MM.1S (cell line): ENCODE data around the gene USP33.

Experiments
- DNase-seq: peaks from one replicate; pipeline ENCODE4 v3.0.0-alpha.2; 2015
- H2AFZ ChIP-seq: fragments of 300-600 bp; sonication (generic); 2 replicates; pipeline ENCODE4 v1.6.0; 2016; ENCODE audit warnings: antibody characterized with exemption, low read length
- H3F3A ChIP-seq: fragments of 300-600 bp; sonication (generic); 2 replicates; pipeline ENCODE4 v1.6.1; 2016; ENCODE audit warnings: mild to moderate bottlenecking, antibody characterized with exemption, low read length, moderate library complexity, mixed read lengths; ENCODE audit not compliant: insufficient read depth
- H3K27ac ChIP-seq: fragments of 300-600 bp; sonication (generic); 2 replicates; pipeline ENCODE4 v1.5.1; 2016; ENCODE audit warnings: mild to moderate bottlenecking, low read length
- H3K27me3 ChIP-seq: fragments of 300-600 bp; sonication (generic); replicated peaks from 2 replicates; pipeline ENCODE4 v1.6.0; 2016; ENCODE audit warnings: low read length; ENCODE audit not compliant: insufficient read depth
- H3K36me3 ChIP-seq: fragments of 300-600 bp; sonication (generic); replicated peaks from 2 replicates; pipeline ENCODE4 v1.6.1; 2016; ENCODE audit warnings: mild to moderate bottlenecking, low read length, mixed read lengths; ENCODE audit not compliant: insufficient read depth
- H3K4me1 ChIP-seq: fragments of 300-600 bp; sonication (generic); 2 replicates; pipeline ENCODE4 v1.6.1; 2016; ENCODE audit warnings: low read length, mixed read lengths
- H3K4me2 ChIP-seq: fragments of 300-600 bp; sonication (generic); 2 replicates; pipeline ENCODE4 v1.6.0; 2016; ENCODE audit warnings: low read depth, low read length
- H3K4me3 ChIP-seq: fragments of 300-600 bp; sonication (generic); 2 replicates; pipeline ENCODE4 v1.5.1; 2016; ENCODE audit warnings: low read length, mixed read lengths
- H3K79me2 ChIP-seq: fragments of 300-600 bp; sonication (generic); 2 replicates; pipeline ENCODE4 v1.6.1; 2016; ENCODE audit warnings: mixed run types, low read length, mixed read lengths
- H3K9ac ChIP-seq: fragments of 300-600 bp; sonication (generic); 2 replicates; pipeline ENCODE4 v1.6.1; 2016; ENCODE audit warnings: low read length, mixed read lengths
- H3K9me2 ChIP-seq: fragments of 300-600 bp; sonication (generic); replicated peaks from 2 replicates; pipeline ENCODE4 v1.6.1; 2016; ENCODE audit warnings: mild to moderate bottlenecking, low read length, mixed read lengths; ENCODE audit not compliant: insufficient read depth
- H3K9me3 ChIP-seq: fragments of 300-600 bp; sonication (generic); replicated peaks from 2 replicates; pipeline ENCODE4 v1.6.1; 2016; ENCODE audit warnings: mild to moderate bottlenecking, low read length, mixed read lengths; ENCODE audit not compliant: insufficient read depth
- H4K20me1 ChIP-seq: fragments of 300-600 bp; sonication (generic); 2 replicates; pipeline ENCODE4 v1.6.1; 2016; ENCODE audit warnings: mild to moderate bottlenecking, low read length, moderate library complexity, mixed read lengths; ENCODE audit not compliant: insufficient read depth
- CTCF ChIP-seq: fragments of 300-600 bp; sonication (generic); IDR thresholded peaks from 2 replicates; pipeline ENCODE4 v1.5.1; 2016; ENCODE audit warnings: antibody characterized with exemption, low read length, mixed read lengths
- EZH2 ChIP-seq: fragments of 300-600 bp; sonication (generic); optimal IDR thresholded peaks from 2 replicates; pipeline ENCODE3; 2017; ENCODE audit warnings: low read depth, mild to moderate bottlenecking, antibody characterized with exemption, low read length, mixed read lengths
- EZH2phosphoT487 ChIP-seq: fragments of 300-600 bp; sonication (generic); IDR thresholded peaks from 2 replicates; pipeline ENCODE4 v1.6.1; 2018; ENCODE audit warnings: antibody characterized with exemption, low read length

Gene USP33

GRCh38 chr1:77673716-77674355, 85.8 kb downstream of the USP33 start:
- peaks cover 21% of the 10 kb centered on the region for H3K4me1 ChIP-seq
- no peaks in the 10 kb centered on the region for H3K9me3 ChIP-seq
- H3K36me3 ChIP-seq, result no peaks in the 10 kb centered on the region
- H3K4me3 ChIP-seq, result no peak overlapping the region
- no peaks in the 10 kb centered on the region for H3K27me3 ChIP-seq
- no peak overlapping the region for H3K27ac ChIP-seq
- peaks cover 100% of the 10 kb centered on the region for H3K79me2 ChIP-seq
- no peak overlapping the region for H3K4me2 ChIP-seq
- H3K9me2 ChIP-seq, result no peaks in the 10 kb centered on the region
- no peak overlapping the region for H2AFZ ChIP-seq
- no peaks in the 10 kb centered on the region for H3F3A ChIP-seq
- H3K9ac ChIP-seq, result no peak overlapping the region
- TF ChIP-seq CTCF (no peak), EZH2 (no peak)
- peaks cover 31% of the 10 kb centered on the region for H4K20me1 ChIP-seq
- no peak for DNase-seq

- peaks cover 100% of the 10 kb centered on the region for H3K79me2 ChIP-seq
- no peaks in the 10 kb centered on the region for H3K9me3 ChIP-seq
- H3K9me2 ChIP-seq, result no peaks in the 10 kb centered on the region
- peak overlapping the region; percentile 76; the same call in 1 of the 2 replicates for H3K4me2 ChIP-seq
- no peaks in the 10 kb centered on the region for H3K36me3 ChIP-seq
- TF ChIP-seq EZH2phosphoT487 (no peak), EZH2 (no peak), CTCF (no peak)
- H3F3A ChIP-seq, result no peaks in the 10 kb centered on the region
- no peak overlapping the region for H3K9ac ChIP-seq
- DNase-seq, result no peak
- H2AFZ ChIP-seq, result no peak overlapping the region
- peaks cover 21% of the 10 kb centered on the region for H3K4me1 ChIP-seq
- H3K27ac ChIP-seq, result no peak overlapping the region
- no peaks in the 10 kb centered on the region for H3K27me3 ChIP-seq
- no peak overlapping the region for H3K4me3 ChIP-seq
- peaks cover 24% of the 10 kb centered on the region; the same call in 1 of the 2 replicates for H4K20me1 ChIP-seq
Measured at GRCh38 chr1:77673030-77673429, 86.6 kb downstream of the USP33 start.

- no peak overlapping the region for H3K9ac ChIP-seq
- peak overlapping the region; percentile 4; the same call in 1 of the 2 replicates for H3K27ac ChIP-seq
- H4K20me1 ChIP-seq, result peaks cover 18% of the 10 kb centered on the region; the same call in 1 of the 2 replicates
- peak overlapping the region; percentile 76 for H3K4me2 ChIP-seq
- H3K4me3 ChIP-seq, result peak overlapping the region; percentile 12; the same call in 1 of the 2 replicates
- H3F3A ChIP-seq, result no peaks in the 10 kb centered on the region
- no peak for TF ChIP-seq EZH2phosphoT487
- TF ChIP-seq CTCF, result no peak
- no peak for TF ChIP-seq EZH2
- no peaks in the 10 kb centered on the region for H3K36me3 ChIP-seq
- no peaks in the 10 kb centered on the region for H3K9me2 ChIP-seq
- DNase-seq, result no peak
- H3K4me1 ChIP-seq, result peaks cover 21% of the 10 kb centered on the region
- no peaks in the 10 kb centered on the region for H3K27me3 ChIP-seq
- no peak overlapping the region for H2AFZ ChIP-seq
- peaks cover 100% of the 10 kb centered on the region for H3K79me2 ChIP-seq
- H3K9me3 ChIP-seq, result no peaks in the 10 kb centered on the region
Measured at GRCh38 chr1:77672374-77672773, 87.3 kb downstream of the USP33 start.
